GM10266 (cell line): Measurements from ENCODE around the gene USP54.

ENCODE experiments used
- DNase-seq: peaks from one replicate; pipeline ENCODE4 v3.0.0; 2012; ENCODE audit errors: extremely low spot score
- CTCF ChIP-seq: IDR thresholded peaks from 2 replicates; pipeline ENCODE4 v1.5.1; 2012; ENCODE audit warnings: mild to moderate bottlenecking, low read depth; ENCODE audit not compliant: control insufficient read depth, insufficient read depth; ENCODE audit errors: missing control alignments

USP54 gene

DNA sequence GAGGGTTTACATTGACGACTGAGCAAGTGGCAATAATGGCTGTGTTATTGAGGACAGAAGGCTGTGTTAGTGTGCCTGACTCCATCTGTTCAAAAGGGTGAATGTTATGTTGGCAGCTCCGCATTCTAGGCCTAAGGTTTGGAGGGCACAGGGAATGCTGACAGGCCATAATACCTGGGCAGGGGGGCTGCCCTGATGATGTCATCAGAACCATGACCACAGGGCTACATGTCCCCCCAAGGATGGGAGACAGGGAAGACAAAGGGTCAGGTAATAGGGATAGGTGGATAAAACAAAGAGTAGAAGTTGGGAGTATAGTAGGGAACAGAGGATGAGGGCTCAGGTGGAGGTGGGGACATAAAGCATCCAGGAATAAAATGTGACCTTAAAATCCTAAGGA lies 93.5 kb downstream of the USP54 start:
- DNase-seq = no peak
- no peak for TF ChIP-seq CTCF

- TF ChIP-seq CTCF = no peak
- peak; percentile 92 for DNase-seq
Observed at GRCh38 chr10:73495884-73496674, 95.1 kb downstream of the USP54 start, which contains the start of gene PPP3CB. Gene PPP3CB (minus strand): TSS chr10:73496024. CDS start chr10:73495889, 135 bp downstream.

GRCh38 chr10:73495226-73495883 lies 95.8 kb downstream of the USP54 start:
- no peak for TF ChIP-seq CTCF
- DNase-seq = peak; percentile 94

- TF ChIP-seq CTCF = no peak
- DNase-seq = no peak
Observed at GRCh38 chr10:73494877-73495225, 96.3 kb downstream of the USP54 start.

DNA sequence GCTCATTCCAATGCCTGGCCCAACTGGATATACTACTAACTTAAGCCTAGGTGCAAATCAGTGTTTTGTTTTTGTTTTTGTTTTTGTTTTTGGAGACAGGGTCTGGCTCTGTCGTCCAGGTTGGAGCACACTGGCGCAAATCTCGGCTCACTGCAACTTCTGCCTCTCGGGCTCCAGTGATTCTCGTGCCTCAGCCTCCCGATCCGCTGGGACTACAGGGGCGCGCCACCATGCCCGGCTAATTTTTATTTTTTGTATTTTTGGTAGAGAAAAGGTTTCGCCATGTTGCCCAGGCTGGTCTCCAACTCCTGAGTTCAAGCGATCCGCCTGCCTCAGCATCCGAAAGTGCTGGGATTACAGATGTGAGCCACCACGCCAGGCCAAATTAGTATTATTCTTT lies 96.9 kb downstream of the USP54 start:
- no peak for TF ChIP-seq CTCF

GRCh38 chr10:73493781-73494180 lies 97.4 kb downstream of the USP54 start:
- no peak for TF ChIP-seq CTCF
- no peak for DNase-seq

More for the DNA sequence above, 96.9 kb downstream of the USP54 start:
- no peak for DNase-seq

DNA sequence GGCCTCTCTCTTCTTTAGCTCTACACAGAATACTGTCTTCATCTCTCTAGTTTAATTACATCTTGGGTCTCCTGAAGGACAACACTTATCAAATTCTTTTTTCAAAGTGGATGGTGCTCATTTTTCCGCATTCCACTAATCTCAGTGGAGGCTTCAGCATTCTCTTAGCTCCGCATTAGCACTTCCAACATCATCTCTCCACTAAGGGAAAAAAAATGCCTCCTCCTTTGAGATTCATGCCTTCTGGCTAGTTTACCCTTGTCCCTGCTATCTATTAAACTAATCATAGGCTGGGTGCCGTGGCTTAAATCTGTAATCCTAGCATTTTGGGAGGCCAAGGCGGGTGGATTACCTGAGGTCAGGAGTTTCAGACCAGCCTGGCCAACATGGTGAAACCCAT lies 104.5 kb downstream of the USP54 start:
- TF ChIP-seq CTCF = no peak
- DNase-seq = no peak
